ENCODE results near the gene LAT.
"Not testable (repeated sequence)": the region's sequence is repeated elsewhere in the genome, so short reads cannot be mapped to it uniquely, and the experiment has no call there.

LAT gene, protein sequence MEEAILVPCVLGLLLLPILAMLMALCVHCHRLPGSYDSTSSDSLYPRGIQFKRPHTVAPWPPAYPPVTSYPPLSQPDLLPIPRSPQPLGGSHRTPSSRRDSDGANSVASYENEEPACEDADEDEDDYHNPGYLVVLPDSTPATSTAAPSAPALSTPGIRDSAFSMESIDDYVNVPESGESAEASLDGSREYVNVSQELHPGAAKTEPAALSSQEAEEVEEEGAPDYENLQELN

GRCh38 chr16:28984619-28985135 is at the start of gene LAT:
Gene LAT (plus strand): TSS chr16:28985052. CDS start chr16:28985418, 366 bp downstream.
- H3K4me1 Mint-ChIP-seq: peaks cover 16 to 26% of the 10 kb centered on the region in 2 donors

DNA sequence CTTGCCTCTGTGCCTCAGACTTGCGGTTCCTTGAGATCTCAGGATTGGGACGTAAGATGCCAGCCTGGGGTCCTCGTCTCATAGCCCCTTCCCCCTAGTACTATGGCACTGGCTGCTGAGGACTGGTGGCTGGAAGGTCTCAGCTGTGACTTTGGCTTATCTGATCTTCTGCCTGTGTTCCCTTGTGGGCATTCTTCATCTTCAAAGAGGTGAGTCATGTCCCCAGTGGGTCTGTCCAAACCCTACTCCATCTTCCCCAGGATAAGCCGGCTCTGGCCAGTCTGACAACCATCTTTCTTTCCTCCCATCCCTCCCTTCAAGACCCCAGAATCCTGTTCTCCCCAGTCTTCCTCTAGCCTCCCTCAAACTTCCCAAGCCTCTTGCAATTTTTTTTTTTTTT is 49.5 kb upstream of the LAT start:
- Mint-ChIP-seq H3K4me1 (peaks cover 44 to 85% of the 10 kb centered on the region in 2 donors), H3K36me3 (peaks cover 55 to 58% of the 10 kb centered on the region in 2 donors), H3K27me3 (no peaks in the 10 kb centered on the region), H3K4me3 (peak overlapping the region; percentile 12 to 69), H3K27ac (peak overlapping the region; percentile 83), H3K9me3 (peaks cover 0 to 6% of the 10 kb centered on the region in 2 donors)
- DNase-seq (no peak), ATAC-seq (replicated peaks) (no peak)

More at GRCh38 chr16:28984619-28985135, at the start of gene LAT:
- DNase-seq (no peak), ATAC-seq (replicated peaks) (peak; percentile 74)
- Mint-ChIP-seq H3K4me3 (peak within 1 kb of the TSS; percentile 20 to 71), H3K27ac (peak within 1 kb of the TSS; percentile 51), H3K9me3 (peaks cover 10 to 12% of the 10 kb centered on the region in 2 donors), H3K27me3 (no peaks in the 10 kb centered on the region), H3K36me3 (peaks cover 77 to 79% of the 10 kb centered on the region in 2 donors)

- DNase-seq (peak; percentile 80), ATAC-seq (replicated peaks) (peak; percentile 89)
- peaks cover 0 to 6% of the 10 kb centered on the region in 2 donors for H3K9me3 Mint-ChIP-seq
- no peaks in the 10 kb centered on the region for H3K27me3 Mint-ChIP-seq
- peak overlapping the region; percentile 49 to 61 for H3K4me3 Mint-ChIP-seq
- peaks cover 55 to 58% of the 10 kb centered on the region in 2 donors for H3K36me3 Mint-ChIP-seq
- H3K27ac Mint-ChIP-seq: peak overlapping the region; percentile 81
- H3K4me1 Mint-ChIP-seq: peaks cover 37 to 77% of the 10 kb centered on the region in 2 donors
Measured at GRCh38 chr16:28935924-28936783, 48.7 kb upstream of the LAT start.

DNA sequence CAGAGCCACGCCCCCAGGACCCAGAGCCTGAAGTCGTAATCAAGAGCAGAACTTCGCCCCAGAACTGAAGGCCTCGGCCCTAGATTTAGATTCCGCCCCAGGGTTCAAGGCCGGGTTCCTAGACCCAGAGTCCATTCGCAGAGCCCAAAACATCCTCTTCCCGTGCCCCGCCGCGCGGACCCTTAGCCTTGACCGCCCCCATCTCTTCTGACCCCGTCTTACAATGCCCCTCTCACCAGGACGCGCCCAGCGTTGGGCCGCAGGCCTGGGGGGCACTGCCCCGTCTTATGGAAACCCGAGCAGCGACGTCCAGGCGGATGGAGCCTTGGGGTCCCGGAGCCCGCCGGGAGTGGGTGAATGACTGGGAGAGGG is 48.1 kb upstream of the LAT start:
- H3K36me3 Mint-ChIP-seq: peaks cover 55 to 57% of the 10 kb centered on the region in 2 donors
- DNase-seq: no peak
- H3K27me3 Mint-ChIP-seq: no peaks in the 10 kb centered on the region
- ATAC-seq (replicated peaks): no peak
- H3K4me1 Mint-ChIP-seq: peaks cover 37 to 70% of the 10 kb centered on the region in 2 donors
- H3K27ac Mint-ChIP-seq: peak overlapping the region; percentile 81
- H3K9me3 Mint-ChIP-seq: peaks cover 0 to 6% of the 10 kb centered on the region in 2 donors
- peak overlapping the region; percentile 49 to 61 for H3K4me3 Mint-ChIP-seq

GRCh38 chr16:28937222-28937876 is 47.5 kb upstream of the LAT start:
- Mint-ChIP-seq H3K4me1 (peaks cover 36 to 68% of the 10 kb centered on the region in 2 donors), H3K36me3 (peaks cover 54 to 55% of the 10 kb centered on the region in 2 donors), H3K27ac (peak overlapping the region; percentile 60), H3K27me3 (no peaks in the 10 kb centered on the region), H3K4me3 (no peak overlapping the region), H3K9me3 (peaks cover 0 to 6% of the 10 kb centered on the region in 2 donors)
- DNase-seq (no peak), ATAC-seq (replicated peaks) (no peak)

GRCh38 chr16:28938721-28939120 is 46.1 kb upstream of the LAT start:
- DNase-seq: no peak
- no peak for ATAC-seq (replicated peaks)
- Mint-ChIP-seq H3K9me3 (peaks cover 0 to 6% of the 10 kb centered on the region in 2 donors), H3K4me1 (peaks cover 36 to 59% of the 10 kb centered on the region in 2 donors), H3K27ac (no peak overlapping the region), H3K4me3 (no peak overlapping the region), H3K27me3 (no peaks in the 10 kb centered on the region), H3K36me3 (peaks cover 47 to 50% of the 10 kb centered on the region in 2 donors)

GRCh38 chr16:28939825-28940224 is 45.0 kb upstream of the LAT start:
- H3K4me3 Mint-ChIP-seq; H3K27ac Mint-ChIP-seq; ATAC-seq (replicated peaks); H3K27me3 Mint-ChIP-seq; H3K9me3 Mint-ChIP-seq; DNase-seq: not testable (repeated sequence)
- Mint-ChIP-seq H3K36me3 (peaks cover 39 to 41% of the 10 kb centered on the region in 2 donors), H3K4me1 (peaks cover 30 to 52% of the 10 kb centered on the region in 2 donors)

GRCh38 chr16:28943281-28943680 is 41.6 kb upstream of the LAT start:
- Mint-ChIP-seq H3K4me1 (peaks cover 17 to 29% of the 10 kb centered on the region in 2 donors), H3K27ac (no peak overlapping the region), H3K36me3 (peaks cover 10 to 13% of the 10 kb centered on the region in 2 donors), H3K4me3 (no peak overlapping the region), H3K27me3 (no peaks in the 10 kb centered on the region), H3K9me3 (no peaks in the 10 kb centered on the region)
- ATAC-seq (replicated peaks) (no peak), DNase-seq (no peak)

- no peak for DNase-seq
- Mint-ChIP-seq H3K4me3 (no peak overlapping the region), H3K27me3 (no peaks in the 10 kb centered on the region), H3K4me1 (peaks cover 12 to 30% of the 10 kb centered on the region in 2 donors), H3K36me3 (peaks cover 4% of the 10 kb centered on the region in 2 donors), H3K27ac (no peak overlapping the region), H3K9me3 (no peaks in the 10 kb centered on the region)
- ATAC-seq (replicated peaks): no peak
Measured at GRCh38 chr16:28946681-28947080, 38.2 kb upstream of the LAT start.

- H3K9me3 Mint-ChIP-seq: no peaks in the 10 kb centered on the region
- peak within 1 kb of the TSS; percentile 91 for H3K27ac Mint-ChIP-seq
- H3K27me3 Mint-ChIP-seq: no peaks in the 10 kb centered on the region
- H3K4me3 Mint-ChIP-seq: peak within 1 kb of the TSS; percentile 87 to 89
- DNase-seq: peak; percentile 100
- H3K4me1 Mint-ChIP-seq: peaks cover 14 to 24% of the 10 kb centered on the region in 2 donors
- peak; percentile 96 to 97 for ATAC-seq (replicated peaks)
- peaks cover 13 to 16% of the 10 kb centered on the region in 2 donors for H3K36me3 Mint-ChIP-seq
Measured at GRCh38 chr16:28950648-28951409, 34.0 kb upstream of the LAT start, which contains the start of gene NFATC2IP. Gene NFATC2IP (plus strand): TSS chr16:28950937. CDS start chr16:28951012, 75 bp downstream.

- H3K9me3 Mint-ChIP-seq: no peaks in the 10 kb centered on the region
- DNase-seq (no peak), ATAC-seq (replicated peaks) (no peak)
- H3K27me3 Mint-ChIP-seq: no peaks in the 10 kb centered on the region
- H3K4me3 Mint-ChIP-seq: peak overlapping the region; percentile 87 to 89
- H3K4me1 Mint-ChIP-seq: peaks cover 12 to 21% of the 10 kb centered on the region in 2 donors
- H3K27ac Mint-ChIP-seq: peak overlapping the region; percentile 91
- H3K36me3 Mint-ChIP-seq: peaks cover 18 to 21% of the 10 kb centered on the region in 2 donors
Measured at GRCh38 chr16:28951410-28951943, 33.4 kb upstream of the LAT start.

- no peak overlapping the region for H3K27ac Mint-ChIP-seq
- DNase-seq (no peak), ATAC-seq (replicated peaks) (no peak)
- peaks cover 40 to 49% of the 10 kb centered on the region in 2 donors for H3K36me3 Mint-ChIP-seq
- H3K4me3 Mint-ChIP-seq: no peak overlapping the region
- peaks cover 0 to 6% of the 10 kb centered on the region in 2 donors for H3K4me1 Mint-ChIP-seq
- H3K9me3 Mint-ChIP-seq: no peaks in the 10 kb centered on the region
- no peaks in the 10 kb centered on the region for H3K27me3 Mint-ChIP-seq
Measured at GRCh38 chr16:28958216-28958615, 26.6 kb upstream of the LAT start.

- peaks cover 45 to 55% of the 10 kb centered on the region in 2 donors for H3K36me3 Mint-ChIP-seq
- H3K27me3 Mint-ChIP-seq: no peaks in the 10 kb centered on the region
Measured at GRCh38 chr16:28958836-28959235, 26.0 kb upstream of the LAT start.

More at GRCh38 chr16:28958836-28959235, 26.0 kb upstream of the LAT start:
- no peak for ATAC-seq (replicated peaks)
- Mint-ChIP-seq H3K27ac (no peak overlapping the region), H3K4me3 (no peak overlapping the region), H3K4me1 (peaks cover 2 to 6% of the 10 kb centered on the region in 2 donors), H3K9me3 (no peaks in the 10 kb centered on the region)
- no peak for DNase-seq

Measured in stimulated activated naive B cell treated with anti-CD40 and anti-IgM and Interleukin-4, amounts not matched to agents 10 μg/mL and 1 μg/mL and 100 μg/mL, for 72 hours (primary cell).